PFSK-1 (cell line): ENCODE measurements around the gene HLCS.

Experiments used
- POLR2AphosphoS5 ChIP-seq: IDR thresholded peaks from 2 replicates; pipeline ENCODE4 v1.6.1; 2012; ENCODE audit warnings: low read depth, mild to moderate bottlenecking, control low read depth, low read length, moderate library complexity
- REST ChIP-seq, 2 experiments: IDR thresholded peaks; 2 replicates each; pipeline versions ENCODE4 v1.6.1 to v1.8.0; 2011 to 2012; ENCODE audit warnings: low read depth in 2 of 2, low read length in 2 of 2, control low read depth in 1 of 2, inconsistent platforms in 1 of 2, mild to moderate bottlenecking in 1 of 2, moderate library complexity in 1 of 2; ENCODE audit not compliant: insufficient read depth in 1 of 2
- SIN3A ChIP-seq: IDR thresholded peaks from 2 replicates; pipeline ENCODE4 v1.6.1; 2012; ENCODE audit warnings: mild to moderate bottlenecking, low read length, moderate library complexity, borderline replicate concordance; ENCODE audit not compliant: insufficient read depth
- TAF1 ChIP-seq: IDR thresholded peaks from 2 replicates; pipeline ENCODE4 v1.6.1; 2012; ENCODE audit warnings: low read length, control low read depth, borderline replicate concordance; ENCODE audit not compliant: insufficient read depth

GRCh38 chr21:36917471-36918158 lies 48.9 kb downstream of the HLCS start:
- no peak for TF ChIP-seq REST (IDR thresholded peaks at IDR 0.05; ENCODE audit: insufficient read depth in 1 of 2, low read depth in 2 of 2, low read length in 2 of 2)
- no peak for TF ChIP-seq SIN3A
- no peak for TF ChIP-seq TAF1
- TF ChIP-seq POLR2AphosphoS5: no peak
